Uterus (tissue), 4 donors: ENCODE data around the gene C1QTNF5. TPM values are rescaled to one million over a fixed set of nuclear protein-coding genes. Genes with fewer than 3 reads are reported as not detected.
A peak's percentile ranks its signal among the peaks of the same experiment; 100 is the strongest.

Experiments used
- DNase-seq, 2 donors: peaks; one replicate each; pipeline ENCODE4 v3.0.0-alpha.2; 2019 to 2020
- H3K27ac ChIP-seq, 2 donors: fragments of 200-600 bp; sonication (generic); 1 replicate in 1 of 2; 2 replicates in 1 of 2; pipeline ENCODE4 v1.5.1; 2016 to 2018
- H3K27me3 ChIP-seq, 2 donors: fragments of 200-600 bp; sonication (generic); one replicate each; pipeline ENCODE4 v1.5.1; 2018 to 2019; ENCODE audit warnings: control low read depth in 1 of 2
- H3K36me3 ChIP-seq, 2 donors: fragments of 200-600 bp; sonication (generic); one replicate each; pipeline ENCODE4 v1.5.1; 2019; ENCODE audit warnings: control low read depth in 1 of 2
- H3K4me1 ChIP-seq, 2 donors: fragments of 200-600 bp; sonication (generic); one replicate each; pipeline ENCODE4 v1.5.1; 2018 to 2019; ENCODE audit warnings: control low read depth in 1 of 2
- H3K4me3 ChIP-seq, 2 donors: fragments of 200-600 bp; sonication (generic); 1 replicate in 1 of 2; 2 replicates in 1 of 2; pipeline ENCODE4 v1.5.1; 2018 to 2019; ENCODE audit warnings: mild to moderate bottlenecking in 1 of 2
- H3K9me3 ChIP-seq, 2 donors: fragments of 200-600 bp; sonication (generic); one replicate each; pipeline ENCODE4 v1.5.1; 2019; ENCODE audit warnings: control low read depth in 1 of 2
- POLR2A ChIP-seq, 2 donors: fragments of 450-650 bp; IDR thresholded peaks; one replicate each; pipeline ENCODE4 v1.6.1; 2016; ENCODE audit warnings: antibody characterized with exemption in 2 of 2, mild to moderate bottlenecking in 1 of 2, moderate library complexity in 1 of 2
- intact Hi-C: fragments of 100-400 bp; cut with DNase I; formaldehyde crosslinking; loops from one replicate; pipeline ENCODE4 v1.15.1; 2023; ENCODE audit warnings: low total_unique reads
- total RNA-seq, 4 donors: library from RNA; depleted of rRNA in 3 of 4; stranded (reverse); fragments of >200 nt in 3 of 4; gene quantifications; one replicate each; pipeline versions ENCODE4 v1.1.0 to v1.2.4, GENCODE V29; 2014 to 2023
- TF ChIP-seq, protein P1 (sequence below), 4 experiments: fragments of 200-600 bp in 2 of 4; fragments of 450-650 bp in 2 of 4; sonication (generic) in 2 of 4; IDR thresholded peaks; one replicate each; pipeline ENCODE4 v1.5.1; 2016 to 2019; ENCODE audit warnings: antibody characterized with exemption in 4 of 4, mild to moderate bottlenecking in 2 of 4, moderate library complexity in 1 of 4
- donor health status: DM: yes; HTN: yes; CAD: no.

The C1QTNF5 gene
- total RNA-seq, 4 donors from 2014 or later: 6.5 to 40.2 (median 35.7) TPM

DNA sequence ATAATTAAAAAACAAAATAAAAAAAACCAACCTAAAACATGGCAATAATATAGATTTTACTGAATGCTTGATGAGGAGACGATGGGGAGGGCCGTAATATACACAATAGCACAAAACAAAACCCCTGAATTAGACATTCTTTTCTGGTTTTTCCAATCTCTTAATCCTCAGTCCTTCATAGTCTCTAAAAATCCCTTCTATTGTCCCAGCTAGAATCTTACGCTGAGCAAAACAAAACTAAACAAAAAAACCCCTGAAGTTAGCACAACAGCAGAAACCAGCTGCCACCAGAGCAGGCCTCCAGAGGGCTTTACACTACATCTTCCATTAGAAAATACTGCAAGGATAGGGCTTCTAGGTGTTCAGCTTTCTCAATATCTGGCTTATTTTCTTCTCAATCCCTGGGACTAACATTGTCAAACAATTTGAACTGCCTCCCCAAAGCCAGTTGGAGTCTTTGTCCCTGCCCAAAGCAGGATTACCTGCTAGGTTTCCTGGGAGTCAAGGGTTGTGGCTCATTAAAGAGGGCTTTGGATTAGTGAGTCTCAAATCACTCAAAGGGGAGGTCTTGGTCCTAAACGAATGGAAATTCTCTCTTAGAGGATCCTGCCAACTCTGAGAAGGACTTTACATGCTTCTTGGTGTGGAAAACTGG, 8.4 kb downstream of the C1QTNF5 start:
- no peaks in the 10 kb centered on the region for H3K27me3 ChIP-seq
- no peak overlapping the region for H3K27ac ChIP-seq
- no peaks in the 10 kb centered on the region for H3K9me3 ChIP-seq
- no peak overlapping the region for H3K4me3 ChIP-seq
- H3K4me1 ChIP-seq: peaks cover 0 to 9% of the 10 kb centered on the region in 2 donors
- TF ChIP-seq, protein P1, sequence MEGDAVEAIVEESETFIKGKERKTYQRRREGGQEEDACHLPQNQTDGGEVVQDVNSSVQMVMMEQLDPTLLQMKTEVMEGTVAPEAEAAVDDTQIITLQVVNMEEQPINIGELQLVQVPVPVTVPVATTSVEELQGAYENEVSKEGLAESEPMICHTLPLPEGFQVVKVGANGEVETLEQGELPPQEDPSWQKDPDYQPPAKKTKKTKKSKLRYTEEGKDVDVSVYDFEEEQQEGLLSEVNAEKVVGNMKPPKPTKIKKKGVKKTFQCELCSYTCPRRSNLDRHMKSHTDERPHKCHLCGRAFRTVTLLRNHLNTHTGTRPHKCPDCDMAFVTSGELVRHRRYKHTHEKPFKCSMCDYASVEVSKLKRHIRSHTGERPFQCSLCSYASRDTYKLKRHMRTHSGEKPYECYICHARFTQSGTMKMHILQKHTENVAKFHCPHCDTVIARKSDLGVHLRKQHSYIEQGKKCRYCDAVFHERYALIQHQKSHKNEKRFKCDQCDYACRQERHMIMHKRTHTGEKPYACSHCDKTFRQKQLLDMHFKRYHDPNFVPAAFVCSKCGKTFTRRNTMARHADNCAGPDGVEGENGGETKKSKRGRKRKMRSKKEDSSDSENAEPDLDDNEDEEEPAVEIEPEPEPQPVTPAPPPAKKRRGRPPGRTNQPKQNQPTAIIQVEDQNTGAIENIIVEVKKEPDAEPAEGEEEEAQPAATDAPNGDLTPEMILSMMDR (IDR thresholded peaks at IDR 0.05): no peak
- TF ChIP-seq POLR2A (IDR thresholded peaks at IDR 0.05): no peak
- no peaks in the 10 kb centered on the region for H3K36me3 ChIP-seq
- DNase-seq: no peak
- intact Hi-C loops: loop anchor here (10.0 kb wide), 1 partner anchor 237 kb away; a partner anchor contains a TSS

DNA sequence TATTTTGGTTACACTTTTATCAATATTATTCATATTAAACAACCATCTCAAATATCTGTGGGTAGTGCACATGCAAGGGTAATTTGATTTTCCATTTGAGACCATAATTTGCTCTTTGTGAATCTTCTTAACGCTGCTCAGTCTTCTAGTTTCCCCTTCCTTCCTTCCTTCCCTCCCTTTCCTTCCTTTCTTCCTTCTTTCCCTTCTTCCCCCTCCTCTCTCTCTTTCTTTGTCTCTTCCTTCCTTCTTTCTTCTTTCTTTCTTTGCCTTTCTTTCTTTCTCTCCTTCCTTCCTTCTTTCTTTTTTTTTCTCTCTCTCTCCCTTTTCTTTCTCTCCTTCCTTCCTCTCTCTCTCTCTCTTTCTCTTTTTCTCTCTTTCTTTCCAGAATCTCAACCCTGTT, 10.4 kb downstream of the C1QTNF5 start:
- intact Hi-C loops: loop anchor here (10.0 kb wide), 1 partner anchor 235 kb away; a partner anchor contains a TSS
- no peak for DNase-seq
- no peaks in the 10 kb centered on the region for H3K27me3 ChIP-seq
- H3K27ac ChIP-seq: no peak overlapping the region
- no peak overlapping the region for H3K4me3 ChIP-seq
- H3K9me3 ChIP-seq: no peaks in the 10 kb centered on the region
- no peak for TF ChIP-seq POLR2A (IDR thresholded peaks at IDR 0.05)
- TF ChIP-seq, protein P1 (IDR thresholded peaks at IDR 0.05): no peak
- H3K36me3 ChIP-seq: no peaks in the 10 kb centered on the region
- peaks cover 0 to 4% of the 10 kb centered on the region in 2 donors for H3K4me1 ChIP-seq

DNA sequence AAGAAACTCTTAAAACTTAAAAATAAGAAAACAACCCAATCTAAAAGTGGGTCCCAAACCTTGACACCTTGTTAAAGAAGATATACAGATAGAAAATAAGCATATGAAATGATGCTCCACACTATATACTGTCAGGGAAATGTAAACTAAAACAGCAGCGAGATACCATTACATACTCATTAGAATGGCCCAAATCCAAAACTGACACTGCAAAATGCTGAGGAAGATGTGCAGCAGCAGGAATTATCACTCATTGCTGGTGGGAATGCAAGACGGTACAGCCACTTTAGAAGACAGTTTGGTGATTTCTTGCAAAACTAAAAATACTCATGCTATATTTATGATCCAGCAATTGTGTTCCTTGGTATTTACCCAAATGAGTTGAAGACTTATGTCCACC, 11.4 kb downstream of the C1QTNF5 start:
- TF ChIP-seq POLR2A (IDR thresholded peaks at IDR 0.05): no peak
- TF ChIP-seq, protein P1 (IDR thresholded peaks at IDR 0.05): no peak
- no peaks in the 10 kb centered on the region for H3K9me3 ChIP-seq
- no peak overlapping the region for H3K27ac ChIP-seq
- no peak for DNase-seq
- intact Hi-C loops: no loop called here
- no peak overlapping the region for H3K4me3 ChIP-seq
- no peaks in the 10 kb centered on the region for H3K4me1 ChIP-seq
- H3K36me3 ChIP-seq: no peaks in the 10 kb centered on the region
- no peaks in the 10 kb centered on the region for H3K27me3 ChIP-seq

DNA sequence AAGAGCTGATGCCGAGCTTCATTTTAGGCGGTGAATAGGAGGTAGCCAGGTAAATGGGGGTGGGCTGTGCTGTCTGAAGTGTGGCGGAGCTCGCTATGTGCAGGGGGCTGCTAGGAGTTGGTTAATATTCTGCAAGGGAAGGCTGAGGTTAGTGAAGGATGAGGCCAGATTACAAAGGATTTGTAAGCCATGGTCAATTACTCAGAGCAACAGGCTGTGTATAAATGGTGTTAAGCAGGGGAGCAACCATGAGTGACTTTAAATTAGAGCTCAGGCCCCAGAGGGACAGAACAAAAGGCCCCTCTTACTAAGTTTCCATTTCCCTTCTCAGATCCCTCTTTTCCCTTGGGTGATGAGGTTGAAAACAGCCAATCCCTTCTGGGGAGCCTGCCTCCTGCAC, 16.5 kb downstream of the C1QTNF5 start:
- Histone ChIP-seq H3K27me3 (no peaks in the 10 kb centered on the region), H3K4me1 (peaks cover 0 to 6% of the 10 kb centered on the region in 2 donors), H3K9me3 (no peaks in the 10 kb centered on the region), H3K27ac (peak overlapping the region; percentile 67 to 93), H3K36me3 (no peaks in the 10 kb centered on the region), H3K4me3 (no peak overlapping the region)
- TF ChIP-seq POLR2A (IDR thresholded peaks at IDR 0.05): no peak
- TF ChIP-seq, protein P1 (IDR thresholded peaks at IDR 0.05): no peak
- no peak for DNase-seq
- intact Hi-C loops: loop anchor here (5.0 kb wide), 1 partner anchor 117 kb away; the partner anchor contains the start of gene CBL

DNA sequence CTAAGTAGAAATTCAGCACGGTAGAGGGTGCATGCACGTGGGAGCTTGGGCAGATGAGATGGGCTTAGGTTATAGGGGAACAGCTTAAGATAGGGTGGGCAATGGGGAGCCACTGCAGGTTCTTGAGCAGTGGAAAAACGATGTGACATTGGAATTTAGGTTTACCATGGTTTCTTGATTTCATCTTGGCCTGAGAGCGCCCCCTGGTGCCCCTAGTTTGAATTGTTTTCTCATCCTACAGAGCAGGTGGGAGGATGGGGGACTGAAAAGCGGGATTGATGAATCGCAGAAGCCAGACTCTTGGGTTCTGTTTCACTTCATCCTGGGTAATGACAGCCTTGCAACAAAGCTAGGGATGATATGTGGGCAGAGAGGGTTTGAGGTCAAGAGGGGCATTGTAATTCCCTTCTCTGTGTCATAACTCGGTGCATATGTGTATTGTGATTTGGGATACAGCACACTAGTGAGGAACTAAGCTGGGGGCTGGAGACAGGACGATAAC, 17.1 kb downstream of the C1QTNF5 start:
- no peak for TF ChIP-seq POLR2A (IDR thresholded peaks at IDR 0.05)
- TF ChIP-seq, protein P1 (IDR thresholded peaks at IDR 0.05): peak; percentile 81 to 83 (median 81)
- Histone ChIP-seq H3K4me3 (no peak overlapping the region), H3K36me3 (no peaks in the 10 kb centered on the region), H3K4me1 (peaks cover 0 to 6% of the 10 kb centered on the region in 2 donors), H3K27me3 (no peaks in the 10 kb centered on the region), H3K9me3 (no peaks in the 10 kb centered on the region), H3K27ac (peak overlapping the region; percentile 67 to 93)
- DNase-seq: peak; percentile 79 to 91
- intact Hi-C loops: loop anchor here (5.0 kb wide), 1 partner anchor 116 kb away; the partner anchor contains the start of gene CBL
